Measurements from ENCODE around the gene PRXL2C.

PRXL2C gene

GRCh38 chr9:96612105-96612965 lies 42.8 kb downstream of the PRXL2C start:
- DNase-seq = peak; percentile 13 to 28

GRCh38 chr9:96611302-96611701 lies 43.8 kb downstream of the PRXL2C start:
- DNase-seq = no peak

GRCh38 chr9:96609732-96610131 lies 45.4 kb downstream of the PRXL2C start:
- no peak for DNase-seq

GRCh38 chr9:96607971-96608370 lies 47.1 kb downstream of the PRXL2C start:
- peak; percentile 14 to 52 for DNase-seq

GRCh38 chr9:96605328-96605727 lies 49.8 kb downstream of the PRXL2C start:
- no peak for DNase-seq

GRCh38 chr9:96604004-96604319 lies 51.2 kb downstream of the PRXL2C start:
- DNase-seq = no peak

- no peak for DNase-seq
These were observed 51.7 kb downstream of the PRXL2C start for GRCh38 chr9:96603305-96604003.

- no peak for DNase-seq
These were observed 55.8 kb downstream of the PRXL2C start for GRCh38 chr9:96599298-96599697.

- DNase-seq = no peak
These were observed 58.5 kb downstream of the PRXL2C start for GRCh38 chr9:96596601-96597111.
